GM19238 (cell line): ENCODE measurements around the gene LDHB.
"Not testable (repeated sequence)": the region's sequence is repeated elsewhere in the genome, so short reads cannot be mapped to it uniquely, and the experiment has no call there.

Experiments
- DNase-seq: peaks from one replicate; pipeline ENCODE4 v3.0.0; 2011; ENCODE audit warnings: low spot score; ENCODE audit not compliant: insufficient read length

LDHB gene

DNA sequence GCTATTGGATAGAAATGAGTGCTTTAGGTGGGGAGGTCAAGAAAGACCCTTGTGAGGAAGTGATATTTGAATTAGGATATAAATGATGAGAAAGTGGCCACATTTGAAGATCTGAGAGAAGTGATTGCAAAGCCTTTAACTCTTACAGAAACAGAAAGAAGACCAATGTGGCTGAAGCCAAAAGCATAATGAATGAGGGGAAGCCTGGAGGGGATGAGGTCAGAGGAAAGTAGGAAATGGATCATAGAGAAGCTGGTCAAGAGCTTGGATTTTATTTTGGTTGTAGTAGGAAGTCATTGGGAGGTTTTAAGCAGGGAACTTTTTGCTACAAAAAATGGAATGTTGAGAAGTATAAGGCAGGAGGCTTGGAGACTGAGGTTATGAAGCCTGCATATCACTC is 49.4 kb downstream of the LDHB start:
- no peak for DNase-seq

DNA sequence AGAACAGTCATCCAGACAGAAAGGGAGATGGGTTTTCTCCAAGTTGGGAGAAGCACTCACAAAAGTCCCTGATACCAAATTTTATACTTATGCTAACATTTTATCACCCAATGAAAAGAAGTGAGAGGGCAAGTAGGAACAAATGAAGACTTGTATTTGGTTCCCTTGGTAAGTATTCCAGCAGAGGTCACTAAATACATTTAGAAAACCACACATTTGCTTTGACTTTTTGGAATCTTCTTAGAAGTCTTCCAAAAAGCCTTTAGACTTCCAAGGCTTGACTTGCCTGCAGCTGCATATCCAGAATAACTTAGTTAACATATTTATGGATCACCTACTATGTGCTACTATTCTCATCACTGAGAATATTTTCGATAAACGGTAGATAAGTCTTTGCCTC is 49.9 kb downstream of the LDHB start:
- DNase-seq: no peak

DNA sequence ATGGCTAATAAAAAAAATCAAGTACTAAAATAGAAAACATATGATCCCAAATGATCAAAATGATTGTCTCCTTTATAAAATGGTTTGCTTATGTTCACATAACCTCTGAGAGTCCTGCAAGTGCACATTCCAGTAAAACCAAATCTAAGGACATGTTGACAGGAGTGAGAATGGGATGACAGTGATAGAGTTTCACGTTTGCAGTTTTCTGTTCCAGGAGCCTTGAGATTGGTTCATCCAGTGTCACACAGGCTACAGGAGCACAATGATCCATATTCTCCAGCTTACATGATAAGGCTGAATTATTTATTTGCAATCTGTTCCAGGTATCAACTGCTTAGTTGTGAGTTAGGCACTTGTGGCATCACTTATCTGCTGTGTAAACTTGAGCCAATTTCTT is 51.5 kb downstream of the LDHB start:
- DNase-seq: no peak

DNA sequence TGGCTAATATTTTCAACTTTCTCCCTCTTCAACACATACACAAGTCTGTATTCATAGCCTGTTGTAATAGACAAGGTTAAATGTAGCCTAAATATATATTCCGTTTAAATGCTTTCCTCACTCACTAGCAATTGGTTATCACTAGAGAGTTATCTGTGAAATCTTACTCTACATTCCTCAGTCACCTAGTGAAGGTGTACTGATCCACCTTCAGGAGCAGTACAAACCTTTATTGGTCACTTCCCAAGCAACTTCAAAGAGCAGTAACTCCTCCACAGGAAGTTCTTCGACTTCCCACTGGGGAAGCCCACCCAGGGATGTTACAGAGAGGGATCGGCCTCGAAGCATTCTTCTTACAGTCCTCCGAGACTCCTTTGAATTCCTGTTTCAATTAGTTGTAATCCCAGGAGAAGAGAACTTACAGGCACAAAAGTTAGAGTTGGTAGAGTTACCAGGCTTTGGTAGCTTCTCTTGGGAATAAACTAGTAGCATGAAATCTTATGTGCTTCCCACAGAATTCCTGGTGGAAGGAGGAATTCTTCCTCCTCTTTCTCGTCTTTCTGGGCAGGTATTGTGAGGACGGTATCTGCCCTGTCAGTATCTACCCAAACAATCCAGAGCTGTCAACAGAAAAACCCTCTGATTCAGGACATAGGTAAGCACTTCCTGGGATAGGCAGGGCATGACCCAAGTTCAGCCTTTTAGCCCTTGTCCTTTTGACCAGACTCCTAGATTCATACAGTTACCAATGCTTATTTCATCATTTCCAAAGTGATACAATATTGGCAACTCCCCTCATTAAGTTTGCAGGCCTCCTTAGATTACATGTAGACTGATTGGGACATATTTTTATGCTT is 53.2 kb downstream of the LDHB start, which contains the start of gene GYS2:
TSS of gene GYS2 (minus strand) at position 603 of the 857 bp plus-strand sequence. CDS start at position 348, 255 bp downstream.
- DNase-seq: no peak

DNA sequence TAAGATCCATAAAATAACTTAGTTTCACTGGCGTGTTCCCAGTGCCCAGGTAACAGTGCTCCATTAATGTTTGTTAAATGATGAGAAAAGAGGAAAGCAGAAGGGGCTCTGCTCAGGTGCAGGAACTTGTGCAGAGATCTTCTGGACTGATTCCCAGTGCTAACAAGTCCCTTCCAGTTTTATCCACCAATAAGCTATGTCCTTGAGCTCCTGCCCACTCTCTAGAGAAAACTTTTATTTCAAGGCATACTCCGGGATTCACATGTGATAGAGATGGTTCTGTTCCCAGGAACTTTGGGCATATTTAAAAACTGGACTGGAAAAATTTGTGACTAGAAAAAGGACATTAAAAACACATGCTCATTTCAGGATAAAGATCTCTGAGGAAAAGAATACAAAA is 54.9 kb downstream of the LDHB start:
- no peak for DNase-seq

DNA sequence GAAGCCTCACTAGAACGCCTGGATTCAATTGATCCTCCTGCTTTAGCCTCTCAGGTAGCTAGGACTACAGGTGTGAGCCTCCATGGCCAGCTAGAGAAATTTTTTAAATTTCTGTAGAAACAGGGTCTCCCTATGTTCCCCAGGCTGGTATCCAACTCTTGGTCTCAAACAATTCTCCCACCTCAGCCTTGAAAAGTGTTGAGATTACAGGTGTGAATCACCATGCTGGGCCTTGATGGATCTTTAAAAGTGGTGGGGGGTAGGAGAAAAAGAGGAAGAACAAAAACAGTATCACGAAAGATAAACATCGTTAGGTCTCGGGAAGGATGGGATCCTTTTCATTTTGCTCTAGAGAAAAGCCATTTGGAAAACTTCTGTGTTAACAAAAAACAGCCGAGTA is 57.4 kb downstream of the LDHB start:
- DNase-seq: no peak

DNA sequence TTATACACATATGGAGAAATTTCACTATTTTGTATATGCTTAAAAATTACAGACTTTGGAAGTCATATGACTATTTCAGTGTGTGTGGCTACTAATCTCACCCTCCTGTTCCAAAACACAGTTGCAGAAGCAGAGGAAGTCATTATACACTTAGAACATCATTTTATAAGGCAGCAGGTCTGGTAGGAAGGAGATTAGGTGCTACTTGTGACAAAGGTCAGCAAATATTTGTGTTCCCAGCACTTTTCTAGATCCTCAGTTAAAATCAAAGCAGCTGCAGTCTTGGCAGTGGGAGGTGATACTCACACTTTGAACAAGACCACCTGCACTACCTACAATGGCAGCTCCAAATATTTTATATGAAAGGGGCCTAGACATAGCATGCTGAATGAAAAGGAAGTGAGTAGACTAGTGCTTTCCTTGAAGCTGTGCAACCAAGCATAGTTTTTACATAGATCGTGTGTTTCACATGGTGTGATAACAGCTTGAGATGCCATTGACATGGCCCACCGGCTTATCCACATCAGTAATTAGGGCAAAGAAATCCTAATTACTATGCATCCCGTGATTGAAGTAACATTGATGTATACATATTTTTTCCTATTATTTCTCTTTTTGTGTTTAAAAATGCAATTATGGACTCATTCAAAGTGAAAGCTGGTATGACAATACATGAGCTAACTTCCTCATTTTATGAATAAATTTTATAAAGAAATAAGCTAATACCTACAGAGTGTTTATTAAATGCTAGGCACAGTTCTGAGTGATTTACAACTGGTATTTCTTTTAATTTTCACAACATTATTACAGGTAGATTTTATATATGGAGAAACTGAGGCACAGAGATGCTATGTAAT is 58.3 kb downstream of the LDHB start:
- no peak for DNase-seq

DNA sequence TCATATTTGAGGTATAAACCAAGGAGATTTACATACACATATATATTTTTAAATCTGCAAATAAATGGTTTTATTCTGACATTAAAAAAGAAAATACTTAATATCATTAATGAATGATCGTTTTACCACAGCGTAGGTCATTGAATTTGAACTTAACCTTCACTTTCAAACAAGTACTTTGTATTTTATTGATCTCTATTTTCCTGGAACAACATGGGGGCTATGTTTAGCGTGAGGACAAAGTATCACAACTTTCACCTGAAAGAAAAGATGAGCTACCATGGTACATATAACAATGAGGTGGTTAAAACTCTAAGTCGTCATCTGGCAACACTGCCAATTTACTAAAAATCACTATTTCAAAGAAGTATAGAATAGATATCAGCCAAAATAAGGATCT is 59.0 kb downstream of the LDHB start:
- no peak for DNase-seq

DNA sequence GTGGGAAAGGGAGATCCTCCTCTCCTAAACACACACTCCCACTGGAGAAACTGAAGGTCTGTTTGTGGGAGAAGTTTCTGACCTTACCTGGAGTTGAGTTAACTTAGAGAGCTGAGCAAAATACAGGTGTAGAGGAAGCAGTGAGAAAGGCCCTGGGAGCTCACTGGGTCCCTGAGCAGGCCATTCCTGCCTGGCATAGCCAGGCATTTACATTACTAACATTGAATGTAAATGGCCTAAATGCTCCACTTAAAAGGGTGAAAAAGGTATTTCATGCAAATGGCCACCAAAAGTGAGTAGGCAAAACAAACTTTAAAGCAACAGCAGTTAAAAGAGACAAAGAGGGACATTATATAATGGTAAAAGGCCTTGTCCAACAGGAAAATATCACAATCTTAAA is 62.3 kb downstream of the LDHB start:
- DNase-seq: not testable (repeated sequence)

DNA sequence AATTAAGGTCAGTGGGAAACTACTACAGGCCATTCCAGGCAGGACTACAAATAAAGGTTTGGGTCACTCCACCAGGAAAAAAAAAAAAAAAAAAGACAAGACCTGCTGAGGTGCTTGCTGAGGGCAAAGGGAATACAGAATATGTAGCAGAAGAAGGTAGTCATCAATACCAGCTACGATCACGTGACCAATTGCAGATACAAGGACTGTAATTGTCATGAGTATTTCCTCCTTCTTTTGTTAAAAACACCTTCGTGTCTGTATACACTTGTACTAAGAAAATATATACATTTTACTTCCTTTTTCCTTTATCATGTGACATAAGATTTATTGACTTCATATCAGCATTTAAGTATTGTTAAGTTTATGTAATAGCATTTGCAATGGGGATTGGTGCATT is 72.2 kb downstream of the LDHB start:
- DNase-seq: no peak
